Endothelial cell of umbilical vein (primary cell): Measurements from ENCODE around the gene ODF2L. TPM values are rescaled to one million over a fixed set of nuclear protein-coding genes. Genes with fewer than 3 reads are reported as not detected.
A peak's percentile ranks its signal among the peaks of the same experiment; 100 is the strongest.

Experiments
- BruUV-seq: library from RNA; stranded (reverse); fragments of 400-500 nt; replicated peaks from 2 replicates; lab custom pipeline; 2021; lab: Mats Ljungman, UMichigan
- CTCF ChIA-PET: fragments of 300-600, 350-600 bp; sonication (Branson Sonifier 250); formaldehyde crosslinking; loops from one replicate; lab custom pipeline; 2021; ENCODE audit warnings: antibody characterized with exemption, inconsistent platforms; lab: Charles Lee
- POLR2A ChIA-PET: fragments of 300-600, 350-600 bp; sonication (Branson Sonifier 250); formaldehyde crosslinking; loops from one replicate; lab custom pipeline; 2021; ENCODE audit warnings: antibody characterized with exemption, inconsistent platforms; lab: Charles Lee
- DNase-seq: peaks from one replicate; pipeline ENCODE4 v3.0.0-alpha.2; 2011; ENCODE audit warnings: low read depth, low spot score
- FAIRE-seq: peaks from 2 replicates; lab custom pipeline; 2011; peaks lifted over from hg19 to GRCh38; lab: Jason Lieb, UNC
- H2AFZ ChIP-seq: 2 replicates; pipeline ENCODE4 v1.6.0; 2012; ENCODE audit warnings: low read depth, low read length, control low read depth, inconsistent platforms
- H3K27ac ChIP-seq: 2 replicates; pipeline ENCODE4 v1.5.1; 2011; ENCODE audit warnings: low read depth, mild to moderate bottlenecking, control low read depth, low read length, moderate library complexity; ENCODE audit not compliant: insufficient read depth
- H3K27me3 ChIP-seq, 2 experiments: 2 replicates each; pipeline versions ENCODE4 v1.6.0 to v1.6.1; 2011; ENCODE audit warnings: low read length in 2 of 2, mixed read lengths in 1 of 2; ENCODE audit not compliant: control insufficient read depth in 2 of 2, insufficient read depth in 2 of 2
- H3K36me3 ChIP-seq, 2 experiments: 2 replicates in 1 of 2; 3 replicates in 1 of 2; pipeline ENCODE4 v1.5.1; 2011; ENCODE audit warnings: low read length in 2 of 2, mild to moderate bottlenecking in 1 of 2, moderate library complexity in 1 of 2; ENCODE audit not compliant: control insufficient read depth in 2 of 2, insufficient read depth in 2 of 2; ENCODE audit errors: extremely low read depth in 1 of 2
- H3K4me1 ChIP-seq: 3 replicates; pipeline ENCODE4 v1.5.1; 2011; ENCODE audit warnings: mild to moderate bottlenecking, low read length; ENCODE audit not compliant: control insufficient read depth, insufficient read depth; ENCODE audit errors: extremely low read depth
- H3K4me2 ChIP-seq: 2 replicates; pipeline ENCODE4 v1.6.1; 2011; ENCODE audit warnings: low read length, control low read depth, mixed read lengths; ENCODE audit not compliant: insufficient read depth
- H3K4me3 ChIP-seq, 3 experiments: fragments of 200-600 bp in 1 of 3; sonication (generic), shearing (Covaris generic) in 1 of 3; replicated peaks in 1 of 3; 2 replicates each; pipeline ENCODE4 v1.5.1; 2011 to 2016; ENCODE audit warnings: control low read depth in 3 of 3, low read length in 3 of 3, mild to moderate bottlenecking in 2 of 3, inconsistent platforms in 1 of 3, low read depth in 1 of 3, moderate library complexity in 1 of 3; ENCODE audit not compliant: insufficient read depth in 1 of 3
- H3K79me2 ChIP-seq: 2 replicates; pipeline ENCODE4 v1.6.0; 2012; ENCODE audit warnings: low read length, inconsistent platforms; ENCODE audit not compliant: control insufficient read depth, insufficient read depth
- H3K9ac ChIP-seq: replicated peaks from 2 replicates; pipeline ENCODE3; 2011; ENCODE audit warnings: low read length, control low read depth; ENCODE audit not compliant: insufficient read depth; ENCODE audit errors: extremely low read depth
- H3K9me1 ChIP-seq: replicated peaks from 3 replicates; pipeline ENCODE4 v1.6.0; 2011; ENCODE audit warnings: mild to moderate bottlenecking, low read length; ENCODE audit not compliant: control insufficient read depth, insufficient read depth; ENCODE audit errors: extremely low read depth
- H3K9me3 ChIP-seq: replicated peaks from 2 replicates; pipeline ENCODE4 v1.5.1; 2012; ENCODE audit warnings: low read length, inconsistent platforms; ENCODE audit not compliant: control insufficient read depth, insufficient read depth
- H4K20me1 ChIP-seq: replicated peaks from 2 replicates; pipeline ENCODE3; 2011; ENCODE audit warnings: mild to moderate bottlenecking, low read length; ENCODE audit not compliant: control insufficient read depth, insufficient read depth; ENCODE audit errors: extremely low read depth
- CTCF ChIP-seq, 2 donors: IDR thresholded peaks; 1 replicate in 1 of 2; 2 replicates in 1 of 2; pipeline ENCODE4 v1.5.1; 2011; ENCODE audit warnings: low read length in 2 of 2, mild to moderate bottlenecking in 2 of 2, moderate library complexity in 2 of 2, control low read depth in 1 of 2, inconsistent platforms in 1 of 2, low read depth in 1 of 2; ENCODE audit not compliant: insufficient read depth in 1 of 2; ENCODE audit errors: extremely low read depth in 1 of 2
- EZH2 ChIP-seq: IDR thresholded peaks from 2 replicates; pipeline ENCODE4 v1.6.1; 2012; ENCODE audit warnings: borderline replicate concordance, low read depth, mild to moderate bottlenecking, moderate library complexity, low read length, inconsistent platforms; ENCODE audit not compliant: severe bottlenecking
- FOS ChIP-seq: IDR thresholded peaks from 2 replicates; pipeline ENCODE4 v1.6.1; 2011; ENCODE audit warnings: mild to moderate bottlenecking, low read length, moderate library complexity, borderline replicate concordance; ENCODE audit not compliant: insufficient read depth
- GATA2 ChIP-seq: IDR thresholded peaks from 2 replicates; pipeline ENCODE4 v1.7.0; 2011; ENCODE audit warnings: low read depth, mild to moderate bottlenecking, moderate library complexity, mixed read lengths, low read length; ENCODE audit not compliant: insufficient read length, insufficient read depth
- JUN ChIP-seq: IDR thresholded peaks from 2 replicates; pipeline ENCODE4 v1.6.1; 2011; ENCODE audit warnings: borderline replicate concordance, low read depth; ENCODE audit not compliant: insufficient read length, insufficient read depth
- MAX ChIP-seq: IDR thresholded peaks from 2 replicates; pipeline ENCODE4 v1.6.1; 2011; ENCODE audit not compliant: insufficient read depth, insufficient read length
- MYC ChIP-seq: IDR thresholded peaks from one replicate; pipeline ENCODE4 v1.6.1; 2011; ENCODE audit warnings: mild to moderate bottlenecking, low read depth, low read length
- POLR2A ChIP-seq: IDR thresholded peaks from 2 replicates; pipeline ENCODE4 v1.6.1; 2012; ENCODE audit warnings: low read depth, mild to moderate bottlenecking, control low read depth, low read length
- POLR2AphosphoS5 ChIP-seq: IDR thresholded peaks from 2 replicates; pipeline ENCODE4 v1.6.1; 2012; ENCODE audit warnings: low read depth, mild to moderate bottlenecking, control low read depth, low read length, moderate library complexity; ENCODE audit not compliant: insufficient read depth
- dilution Hi-C: fragments of 300-500 bp; cut with MboI; formaldehyde crosslinking; loops from one replicate; pipeline ENCODE4 v1.15.0; 2019; ENCODE audit warnings: low sequenced_read_pairs; ENCODE audit not compliant: extremely low pct_ligation_motif_present
- intact Hi-C: fragments of 100-400 bp; cut with micrococcal nuclease; formaldehyde crosslinking; loops from one replicate; pipeline ENCODE4 v1.10.0; 2022
- polyA plus RNA-seq, 4 experiments: library from polyadenylated mRNA; depleted of rRNA in 3 of 4; stranded (reverse) in 3 of 4; unstranded in 1 of 4; fragments of >200 nt; gene quantifications; 2 replicates each; pipeline versions ENCODE4 v1.2.1 to v1.2.3, GENCODE V29; 2011 to 2012; ENCODE audit warnings: missing spikeins in 1 of 4
- total RNA-seq: library from RNA; stranded (reverse); gene quantifications from 2 replicates; pipeline ENCODE4 v1.2.3, GENCODE V29; 2021

Gene ODF2L
- total and polyA plus RNA-seq, 2 donors (not counting 3 experiments of a cell fraction or from before 2014, with no cell fraction given) = 9.6 to 74.7 TPM

- H3K4me1 ChIP-seq = peaks cover 13% of the 10 kb centered on the region
- H3K9me3 ChIP-seq = no peaks in the 10 kb centered on the region
- dilution Hi-C loops = no loop called here
- H3K27ac ChIP-seq = peak overlapping the region; percentile 40
- H3K4me2 ChIP-seq = no peak overlapping the region
- no peak overlapping the region for H3K4me3 ChIP-seq
- H3K36me3 ChIP-seq = no peaks in the 10 kb centered on the region
- H3K79me2 ChIP-seq = no peaks in the 10 kb centered on the region
- peak overlapping the region; percentile 79 for H2AFZ ChIP-seq
- FAIRE-seq = no peak
- ChIA-PET POLR2A (interaction anchor here (1.1 kb wide), 1 partner anchor 14 kb away, joined by 10 read pairs; no protein-coding TSS in a partner anchor), CTCF (interaction anchor here (0.6 to 1.6 kb wide), 8 partner anchors 11 to 78 kb away, joined by 3 to 6 read pairs (median 4); partner anchors contain the start of gene ODF2L)
- no peak overlapping the region for H3K9ac ChIP-seq
- H3K27me3 ChIP-seq = peaks cover 0 to 3% of the 10 kb centered on the region in 2 experiments
- DNase-seq = no peak
- intact Hi-C loops = loop anchor here (5.0 kb wide), 1 partner anchor 37 kb away; the partner anchor contains the start of gene CLCA1
- TF ChIP-seq FOS (no peak), JUN (no peak), MYC (no peak)
- no peaks in the 10 kb centered on the region for H4K20me1 ChIP-seq
- BruUV-seq = no TSS peak
- H3K9me1 ChIP-seq = no peaks in the 10 kb centered on the region
Measured at GRCh38 chr1:86430376-86430775, 34.3 kb upstream of the ODF2L start.

GRCh38 chr1:86429835-86430234 lies 33.7 kb upstream of the ODF2L start:
- H3K36me3 ChIP-seq = no peaks in the 10 kb centered on the region
- H3K9me1 ChIP-seq = no peaks in the 10 kb centered on the region
- peak overlapping the region; percentile 9 for H3K4me2 ChIP-seq
- POLR2A ChIA-PET = interaction anchor here (1.1 kb wide), 1 partner anchor 13 kb away, joined by 10 read pairs; no protein-coding TSS in a partner anchor
- H3K4me3 ChIP-seq = no peak overlapping the region
- H4K20me1 ChIP-seq = no peaks in the 10 kb centered on the region
- no peak overlapping the region for H3K9ac ChIP-seq
- H3K27me3 ChIP-seq = peaks cover 0 to 3% of the 10 kb centered on the region in 2 experiments
- peaks cover 13% of the 10 kb centered on the region for H3K4me1 ChIP-seq
- DNase-seq = peak; percentile 81
- dilution Hi-C loops = no loop called here
- H2AFZ ChIP-seq = peak overlapping the region; percentile 79
- no peaks in the 10 kb centered on the region for H3K79me2 ChIP-seq
- peak overlapping the region; percentile 40 for H3K27ac ChIP-seq
- no peaks in the 10 kb centered on the region for H3K9me3 ChIP-seq
- CTCF ChIA-PET = interaction anchor here (0.6 to 1.6 kb wide), 7 partner anchors 11 to 78 kb away, joined by 3 to 6 read pairs (median 4); partner anchors contain the start of gene ODF2L
- peak; percentile 78 for FAIRE-seq
- intact Hi-C loops = loop anchor here (5.0 kb wide), 1 partner anchor 37 kb away; the partner anchor contains the start of gene CLCA1
- no TSS peak for BruUV-seq
- TF ChIP-seq MAX (no peak), GATA2 (peak; percentile 33), CTCF (IDR thresholded peaks at IDR 0.05; ENCODE audit: extremely low read depth in 1 of 2, insufficient read depth in 1 of 2, low read depth in 1 of 2, low read length in 2 of 2) (no peak), POLR2A (no peak), POLR2AphosphoS5 (peak; percentile 31), JUN (no peak), MYC (no peak), EZH2 (no peak), FOS (peak; percentile 73)
